Measurements from ENCODE around the gene NME2.

The NME2 gene

DNA sequence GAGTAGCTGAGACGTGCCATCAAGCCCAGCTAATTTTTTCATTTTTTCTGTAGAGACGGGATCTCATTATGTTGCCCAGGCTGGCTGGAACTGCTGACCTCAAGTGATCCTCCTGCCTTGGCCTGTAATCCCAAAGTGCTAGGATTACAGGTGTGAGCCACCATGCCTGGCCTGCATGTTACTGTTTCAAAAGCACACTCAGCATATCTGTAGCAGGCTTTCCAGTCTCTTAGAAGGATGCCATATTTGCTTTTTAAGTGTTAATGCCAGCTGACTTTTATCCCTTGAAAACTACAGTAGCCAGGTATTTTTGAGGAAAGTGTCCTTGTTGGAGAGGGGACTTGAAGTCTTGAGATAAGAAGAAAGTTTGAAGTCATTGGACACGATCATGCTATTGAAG is 30.3 kb upstream of the NME2 start:
- H3K27me3 ChIP-seq (ENCODE audit: insufficient read depth, low read depth) = no peaks in the 10 kb centered on the region
- no peak for TF ChIP-seq CTCF (conservative IDR thresholded peaks at IDR 0.05; ENCODE audit: low read depth, low read length)
- H3K27ac ChIP-seq = no peak overlapping the region
- no peak overlapping the region for H2AFZ ChIP-seq (ENCODE audit: low read depth)
- H3K79me2 ChIP-seq (ENCODE audit: insufficient read depth, low read depth) = no peaks in the 10 kb centered on the region
- no peaks in the 10 kb centered on the region for H3K36me3 ChIP-seq (ENCODE audit: insufficient read depth)
- peaks cover 11% of the 10 kb centered on the region for H3K4me1 ChIP-seq (ENCODE audit: low read depth, poor library complexity, severe bottlenecking)
- H3K4me2 ChIP-seq = no peak overlapping the region
- no peaks in the 10 kb centered on the region for H4K20me1 ChIP-seq (ENCODE audit: insufficient read depth)
- H3K9ac ChIP-seq = no peak overlapping the region
- no peak overlapping the region for H3K4me3 ChIP-seq (IDR thresholded peaks at IDR 0.05; ENCODE audit: insufficient read depth, low read depth, low read length)

DNA sequence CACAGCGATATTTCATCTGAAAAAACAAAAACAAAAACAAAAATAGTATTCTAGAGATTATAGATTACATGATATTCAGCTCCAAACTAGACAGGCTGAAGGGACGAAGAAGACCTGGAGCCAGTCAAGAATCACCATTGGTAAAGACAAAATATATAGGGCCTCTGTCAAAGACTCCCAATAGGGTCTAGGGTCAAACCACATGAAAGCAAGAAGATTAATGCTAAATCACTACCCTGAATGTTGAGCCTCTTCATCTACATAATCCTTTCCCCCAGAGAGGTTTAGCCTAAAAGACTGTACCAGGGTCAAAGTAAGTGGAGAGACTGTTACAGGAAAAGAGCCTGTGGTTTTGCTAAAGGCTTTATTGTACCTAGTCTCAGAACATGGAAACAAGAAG is 23.6 kb upstream of the NME2 start:
- no peak for TF ChIP-seq CTCF (conservative IDR thresholded peaks at IDR 0.05; ENCODE audit: low read depth, low read length)

DNA sequence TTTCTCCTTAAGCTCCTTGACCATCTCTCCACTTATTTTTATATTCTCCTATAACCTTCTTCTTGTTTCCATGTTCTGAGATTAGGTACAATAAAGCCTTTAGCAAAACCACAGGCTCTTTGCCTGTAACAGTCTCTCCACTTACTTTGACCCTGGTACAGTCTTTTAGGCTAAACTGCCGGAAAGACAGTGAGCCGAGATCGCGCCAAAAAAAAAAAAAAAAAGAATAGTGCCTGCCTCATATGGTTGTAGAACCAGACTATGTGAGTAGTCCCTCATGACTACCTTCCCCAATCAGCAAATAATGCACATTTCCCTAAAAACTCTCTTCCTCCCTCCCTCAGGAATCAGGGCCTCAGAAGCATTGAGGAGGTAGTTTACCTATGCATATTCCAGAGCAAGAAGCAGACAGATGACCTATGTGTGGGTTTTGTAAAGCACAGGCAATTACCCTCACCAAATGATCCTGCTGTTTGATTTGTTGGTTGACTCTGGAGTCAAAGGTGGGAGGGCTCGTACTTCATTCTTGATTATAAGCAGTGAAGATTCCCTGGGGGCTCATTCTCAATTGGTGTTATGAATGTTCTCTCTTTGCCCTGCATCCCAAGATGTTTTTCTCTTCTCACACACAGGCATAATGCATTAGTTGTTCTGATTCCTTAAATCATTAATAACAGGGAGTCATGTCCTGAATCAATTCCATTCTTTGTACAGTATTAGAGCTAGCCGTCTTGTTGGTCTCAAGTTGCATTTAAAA is 21.8 kb upstream of the NME2 start:
- Histone ChIP-seq H3K9ac (no peak overlapping the region), H3K27ac (no peak overlapping the region), H3K4me3 (IDR thresholded peaks at IDR 0.05; ENCODE audit: insufficient read depth, low read depth, low read length) (no peak overlapping the region), H3K4me2 (no peak overlapping the region), H3K4me1 (ENCODE audit: low read depth, poor library complexity, severe bottlenecking) (peaks cover 9% of the 10 kb centered on the region), H3K36me3 (ENCODE audit: insufficient read depth) (no peaks in the 10 kb centered on the region), H4K20me1 (ENCODE audit: insufficient read depth) (no peaks in the 10 kb centered on the region), H2AFZ (ENCODE audit: low read depth) (no peak overlapping the region), H3K79me2 (ENCODE audit: insufficient read depth, low read depth) (no peaks in the 10 kb centered on the region), H3K27me3 (ENCODE audit: insufficient read depth, low read depth) (no peaks in the 10 kb centered on the region)
- TF ChIP-seq CTCF (conservative IDR thresholded peaks at IDR 0.05; ENCODE audit: low read depth, low read length) = no peak

More for the DNA sequence above, 23.6 kb upstream of the NME2 start:
- H4K20me1 ChIP-seq (ENCODE audit: insufficient read depth) = no peaks in the 10 kb centered on the region
- H3K79me2 ChIP-seq (ENCODE audit: insufficient read depth, low read depth) = no peaks in the 10 kb centered on the region
- no peak overlapping the region for H3K4me2 ChIP-seq
- H3K4me1 ChIP-seq (ENCODE audit: low read depth, poor library complexity, severe bottlenecking) = peaks cover 4% of the 10 kb centered on the region
- no peak overlapping the region for H2AFZ ChIP-seq (ENCODE audit: low read depth)
- H3K27ac ChIP-seq = no peak overlapping the region
- H3K36me3 ChIP-seq (ENCODE audit: insufficient read depth) = no peaks in the 10 kb centered on the region
- no peaks in the 10 kb centered on the region for H3K27me3 ChIP-seq (ENCODE audit: insufficient read depth, low read depth)
- H3K9ac ChIP-seq = no peak overlapping the region
- H3K4me3 ChIP-seq (IDR thresholded peaks at IDR 0.05; ENCODE audit: insufficient read depth, low read depth, low read length) = no peak overlapping the region

GRCh38 chr17:51147650-51148049 is 18.6 kb upstream of the NME2 start:
- Histone ChIP-seq H3K27me3 (ENCODE audit: insufficient read depth, low read depth) (no peaks in the 10 kb centered on the region), H3K9ac (no peak overlapping the region), H2AFZ (ENCODE audit: low read depth) (peak overlapping the region; percentile 2; the same call in 1 of the 2 replicates), H3K27ac (no peak overlapping the region), H3K4me1 (ENCODE audit: low read depth, poor library complexity, severe bottlenecking) (peaks cover 14% of the 10 kb centered on the region), H4K20me1 (ENCODE audit: insufficient read depth) (no peaks in the 10 kb centered on the region), H3K4me3 (IDR thresholded peaks at IDR 0.05; ENCODE audit: insufficient read depth, low read depth, low read length) (no peak overlapping the region), H3K79me2 (ENCODE audit: insufficient read depth, low read depth) (no peaks in the 10 kb centered on the region), H3K4me2 (no peak overlapping the region), H3K36me3 (ENCODE audit: insufficient read depth) (no peaks in the 10 kb centered on the region)
- no peak for TF ChIP-seq CTCF (conservative IDR thresholded peaks at IDR 0.05; ENCODE audit: low read depth, low read length)
